Loucy (cell line): Measurements from ENCODE around the gene LRTM1.

Experiments used
- H2AFZ ChIP-seq: fragments of 200-600 bp; sonication (generic); 2 replicates; pipeline ENCODE4 v1.6.0; 2016; ENCODE audit warnings: antibody characterized with exemption, mild to moderate bottlenecking, low read length, moderate library complexity
- H3F3A ChIP-seq: fragments of 200-600 bp; 2 replicates; pipeline ENCODE4 v1.6.0; 2016; ENCODE audit warnings: antibody characterized with exemption, low read depth, mild to moderate bottlenecking
- H3K27me3 ChIP-seq: fragments of 200-600 bp; sonication (generic); 2 replicates; pipeline ENCODE4 v1.6.1; 2014; ENCODE audit warnings: low read length, mild to moderate bottlenecking; ENCODE audit not compliant: insufficient read depth, poor library complexity, severe bottlenecking
- H3K36me3 ChIP-seq: fragments of 200-600 bp; sonication (generic); 2 replicates; pipeline ENCODE4 v1.6.1; 2016; ENCODE audit warnings: low read length; ENCODE audit not compliant: insufficient read depth
- H3K4me1 ChIP-seq: fragments of 200-600 bp; sonication (generic); 2 replicates; pipeline ENCODE4 v1.5.1; 2014; ENCODE audit warnings: low read length, mild to moderate bottlenecking; ENCODE audit not compliant: insufficient read depth, poor library complexity, severe bottlenecking
- H3K4me2 ChIP-seq: fragments of 200-600 bp; sonication (generic); 2 replicates; pipeline ENCODE4 v1.6.0; 2014; ENCODE audit warnings: antibody characterized with exemption, low read length, low read depth, mild to moderate bottlenecking; ENCODE audit not compliant: poor library complexity, severe bottlenecking
- H3K4me3 ChIP-seq: fragments of 200-600 bp; sonication (generic); 2 replicates; pipeline ENCODE4 v1.5.1; 2014; ENCODE audit warnings: low read length, mild to moderate bottlenecking, mixed read lengths; ENCODE audit not compliant: poor library complexity, severe bottlenecking
- H3K79me2 ChIP-seq: fragments of 200-600 bp; sonication (generic); 2 replicates; pipeline ENCODE4 v1.6.1; 2014; ENCODE audit warnings: low read length; ENCODE audit not compliant: insufficient read depth
- H3K9ac ChIP-seq: fragments of 200-600 bp; sonication (generic); 2 replicates; pipeline ENCODE4 v1.6.0; 2014; ENCODE audit warnings: mild to moderate bottlenecking, low read depth, low read length, moderate library complexity; ENCODE audit not compliant: poor library complexity, severe bottlenecking
- H3K9me2 ChIP-seq: fragments of 200-600 bp; sonication (generic); replicated peaks from 2 replicates; pipeline ENCODE4 v1.6.1; 2016; ENCODE audit warnings: low read depth, low read length, mixed read lengths
- H3K9me3 ChIP-seq: fragments of 200-600 bp; sonication (generic); 2 replicates; pipeline ENCODE4 v1.6.1; 2014; ENCODE audit warnings: mild to moderate bottlenecking, antibody characterized with exemption, low read length, low read depth; ENCODE audit not compliant: insufficient read depth
- H4K20me1 ChIP-seq: fragments of 200-600 bp; sonication (generic); 2 replicates; pipeline ENCODE4 v1.6.0; 2014; ENCODE audit warnings: antibody characterized with exemption, low read length, mild to moderate bottlenecking; ENCODE audit not compliant: insufficient read depth, poor library complexity, severe bottlenecking
- EZH2phosphoT487 ChIP-seq: fragments of 200-600 bp; IDR thresholded peaks from 2 replicates; pipeline ENCODE4 v1.6.1; 2018; ENCODE audit warnings: antibody characterized with exemption, mild to moderate bottlenecking, moderate library complexity, borderline replicate concordance
- TF ChIP-seq, protein P1 (sequence below): fragments of 200-600 bp; sonication (generic); conservative IDR thresholded peaks from 2 replicates; pipeline ENCODE4 v1.5.1; 2014; ENCODE audit warnings: mild to moderate bottlenecking, antibody characterized with exemption, low read length

Gene LRTM1

DNA sequence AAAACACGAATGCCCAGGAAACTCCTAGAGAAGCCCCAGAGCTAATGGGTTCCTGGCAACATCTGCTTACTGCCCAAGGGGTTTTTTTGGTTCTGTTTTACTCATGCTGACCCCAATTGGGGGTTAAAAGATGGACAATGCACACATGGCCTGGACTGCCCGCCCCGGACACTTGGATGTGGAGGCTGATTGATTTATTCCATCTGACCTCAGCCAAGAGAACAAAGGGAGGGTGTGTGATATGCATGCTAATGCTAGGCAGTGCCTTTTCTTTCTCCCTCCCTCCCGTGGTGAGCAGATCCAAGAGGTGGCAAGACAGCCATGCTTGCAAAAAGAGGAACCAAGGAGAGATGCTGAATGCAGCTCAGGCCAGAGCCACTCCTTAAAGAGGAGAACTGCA lies 3.3 kb upstream of the LRTM1 start:
- H3F3A ChIP-seq = no peaks in the 10 kb centered on the region

DNA sequence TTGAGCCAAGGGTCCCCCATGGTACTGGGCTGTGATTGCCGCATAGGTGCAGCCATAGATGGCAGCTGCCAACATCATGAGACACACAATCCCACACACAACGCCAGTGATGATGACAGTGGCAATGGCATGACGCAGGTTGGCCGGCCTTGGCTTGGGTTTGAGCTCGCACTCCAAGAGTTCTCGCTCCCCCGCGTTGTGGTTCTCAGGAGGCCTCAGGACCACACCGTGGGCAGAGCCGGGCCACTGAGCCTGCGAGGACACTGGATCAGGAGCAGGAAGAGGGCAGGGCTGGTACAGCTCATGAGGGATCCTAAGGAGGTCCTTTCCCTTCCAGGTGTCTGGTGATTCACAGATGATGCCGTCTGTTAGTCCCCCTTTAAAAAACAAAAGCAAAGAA lies 9.3 kb downstream of the LRTM1 start:
- Histone ChIP-seq H4K20me1 (no peaks in the 10 kb centered on the region), H3K79me2 (no peaks in the 10 kb centered on the region), H3K36me3 (no peaks in the 10 kb centered on the region), H3K4me2 (no peak overlapping the region), H3K9ac (no peak overlapping the region), H2AFZ (no peak overlapping the region), H3K27me3 (no peaks in the 10 kb centered on the region), H3K9me3 (no peaks in the 10 kb centered on the region), H3K4me3 (no peak overlapping the region), H3K9me2 (no peaks in the 10 kb centered on the region), H3K4me1 (no peaks in the 10 kb centered on the region), H3F3A (no peaks in the 10 kb centered on the region)
- no peak for TF ChIP-seq EZH2phosphoT487
- TF ChIP-seq, protein P1, sequence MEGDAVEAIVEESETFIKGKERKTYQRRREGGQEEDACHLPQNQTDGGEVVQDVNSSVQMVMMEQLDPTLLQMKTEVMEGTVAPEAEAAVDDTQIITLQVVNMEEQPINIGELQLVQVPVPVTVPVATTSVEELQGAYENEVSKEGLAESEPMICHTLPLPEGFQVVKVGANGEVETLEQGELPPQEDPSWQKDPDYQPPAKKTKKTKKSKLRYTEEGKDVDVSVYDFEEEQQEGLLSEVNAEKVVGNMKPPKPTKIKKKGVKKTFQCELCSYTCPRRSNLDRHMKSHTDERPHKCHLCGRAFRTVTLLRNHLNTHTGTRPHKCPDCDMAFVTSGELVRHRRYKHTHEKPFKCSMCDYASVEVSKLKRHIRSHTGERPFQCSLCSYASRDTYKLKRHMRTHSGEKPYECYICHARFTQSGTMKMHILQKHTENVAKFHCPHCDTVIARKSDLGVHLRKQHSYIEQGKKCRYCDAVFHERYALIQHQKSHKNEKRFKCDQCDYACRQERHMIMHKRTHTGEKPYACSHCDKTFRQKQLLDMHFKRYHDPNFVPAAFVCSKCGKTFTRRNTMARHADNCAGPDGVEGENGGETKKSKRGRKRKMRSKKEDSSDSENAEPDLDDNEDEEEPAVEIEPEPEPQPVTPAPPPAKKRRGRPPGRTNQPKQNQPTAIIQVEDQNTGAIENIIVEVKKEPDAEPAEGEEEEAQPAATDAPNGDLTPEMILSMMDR = no peak

More for the DNA sequence above, 3.3 kb upstream of the LRTM1 start:
- Histone ChIP-seq H3K79me2 (no peaks in the 10 kb centered on the region), H3K9ac (no peak overlapping the region), H2AFZ (no peak overlapping the region), H3K4me3 (no peak overlapping the region), H3K9me3 (no peaks in the 10 kb centered on the region), H4K20me1 (no peaks in the 10 kb centered on the region), H3K4me2 (no peak overlapping the region), H3K9me2 (no peaks in the 10 kb centered on the region), H3K4me1 (no peaks in the 10 kb centered on the region), H3K36me3 (no peaks in the 10 kb centered on the region), H3K27me3 (no peaks in the 10 kb centered on the region)
- TF ChIP-seq EZH2phosphoT487 = no peak
- TF ChIP-seq, protein P1 = no peak

DNA sequence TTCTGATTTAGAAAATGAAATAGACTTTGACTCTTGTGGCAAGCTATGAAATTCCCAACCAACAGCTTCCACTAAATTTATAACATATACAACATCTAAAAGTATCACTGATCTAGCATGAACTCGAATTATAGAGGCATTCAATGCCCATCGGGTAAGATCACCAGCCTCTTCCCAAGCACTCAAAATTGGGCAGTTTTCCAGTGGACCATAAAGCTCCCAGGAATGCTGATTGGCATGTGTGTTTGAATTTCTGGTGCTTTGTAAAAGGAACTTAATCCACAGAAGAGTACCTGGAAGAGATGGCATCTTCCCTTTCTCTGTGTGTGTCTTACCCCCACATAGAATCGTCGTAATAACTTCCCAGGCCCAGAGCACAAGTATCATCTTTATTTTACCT lies 10.0 kb downstream of the LRTM1 start:
- Histone ChIP-seq H3F3A (no peaks in the 10 kb centered on the region), H3K27me3 (no peaks in the 10 kb centered on the region), H4K20me1 (no peaks in the 10 kb centered on the region), H3K79me2 (no peaks in the 10 kb centered on the region), H3K9me3 (no peaks in the 10 kb centered on the region), H3K4me2 (no peak overlapping the region), H2AFZ (no peak overlapping the region), H3K9ac (no peak overlapping the region), H3K36me3 (no peaks in the 10 kb centered on the region), H3K4me3 (no peak overlapping the region), H3K4me1 (no peaks in the 10 kb centered on the region), H3K9me2 (no peaks in the 10 kb centered on the region)
- TF ChIP-seq, protein P1 = no peak
